A673 (cell line): ENCODE data around the gene CCNI.

Experiments
- EZH2 ChIP-seq: fragments of 200-600 bp; sonication (generic); IDR thresholded peaks from 2 replicates; pipeline ENCODE4 v1.6.1; 2017; ENCODE audit warnings: borderline replicate concordance, low read depth, mild to moderate bottlenecking, mixed read lengths, antibody characterized with exemption, low read length; ENCODE audit not compliant: poor library complexity, severe bottlenecking
- TF ChIP-seq, protein P1 (sequence below): fragments of 300-800, 200-600 bp; sonication (generic); conservative IDR thresholded peaks from 2 replicates; pipeline ENCODE4 v1.5.1; 2017; ENCODE audit warnings: low read depth, mild to moderate bottlenecking, antibody characterized with exemption, low read length, moderate library complexity, mixed read lengths

DNA sequence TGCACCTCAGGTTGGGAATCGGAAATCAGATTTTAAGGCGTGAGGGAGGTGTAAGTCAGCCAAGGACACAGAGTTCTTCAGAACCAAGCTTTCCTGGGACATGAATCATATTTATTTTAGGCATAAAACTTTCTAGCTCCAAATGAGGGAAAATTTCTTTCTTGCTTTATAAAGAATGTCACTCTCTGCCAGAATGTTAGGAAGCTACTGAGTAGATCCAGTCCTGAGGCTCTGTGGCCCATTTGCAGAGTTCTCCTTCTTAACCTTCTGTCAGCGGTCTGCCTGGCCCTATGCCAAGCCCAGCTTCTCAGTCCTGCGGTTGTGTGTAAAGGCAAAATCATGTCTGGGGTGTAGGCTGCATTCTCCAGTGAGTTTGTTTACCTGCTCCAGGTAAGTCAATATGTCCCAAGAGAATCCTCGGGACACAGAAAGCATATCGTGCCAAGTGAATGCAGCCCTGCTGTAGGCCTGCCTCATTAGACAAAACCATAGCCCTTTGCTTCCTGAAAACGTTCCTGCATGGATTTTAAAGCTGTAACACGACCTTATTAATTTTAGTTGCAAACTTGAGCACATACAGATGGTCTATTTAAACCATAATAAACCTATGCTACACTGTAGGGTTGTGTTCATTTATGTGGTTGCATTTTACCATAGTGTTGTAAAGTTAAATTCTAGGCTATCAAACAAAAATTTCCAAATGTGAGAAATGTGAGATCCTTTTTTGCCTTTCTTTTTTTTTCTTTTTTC is 29.2 kb upstream of the CCNI start:
- TF ChIP-seq, protein P1, sequence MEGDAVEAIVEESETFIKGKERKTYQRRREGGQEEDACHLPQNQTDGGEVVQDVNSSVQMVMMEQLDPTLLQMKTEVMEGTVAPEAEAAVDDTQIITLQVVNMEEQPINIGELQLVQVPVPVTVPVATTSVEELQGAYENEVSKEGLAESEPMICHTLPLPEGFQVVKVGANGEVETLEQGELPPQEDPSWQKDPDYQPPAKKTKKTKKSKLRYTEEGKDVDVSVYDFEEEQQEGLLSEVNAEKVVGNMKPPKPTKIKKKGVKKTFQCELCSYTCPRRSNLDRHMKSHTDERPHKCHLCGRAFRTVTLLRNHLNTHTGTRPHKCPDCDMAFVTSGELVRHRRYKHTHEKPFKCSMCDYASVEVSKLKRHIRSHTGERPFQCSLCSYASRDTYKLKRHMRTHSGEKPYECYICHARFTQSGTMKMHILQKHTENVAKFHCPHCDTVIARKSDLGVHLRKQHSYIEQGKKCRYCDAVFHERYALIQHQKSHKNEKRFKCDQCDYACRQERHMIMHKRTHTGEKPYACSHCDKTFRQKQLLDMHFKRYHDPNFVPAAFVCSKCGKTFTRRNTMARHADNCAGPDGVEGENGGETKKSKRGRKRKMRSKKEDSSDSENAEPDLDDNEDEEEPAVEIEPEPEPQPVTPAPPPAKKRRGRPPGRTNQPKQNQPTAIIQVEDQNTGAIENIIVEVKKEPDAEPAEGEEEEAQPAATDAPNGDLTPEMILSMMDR: no peak
- TF ChIP-seq EZH2: no peak
